Fibroblast of lung (primary cell): Measurements from ENCODE around the gene DCN. TPM values are rescaled to one million over a fixed set of nuclear protein-coding genes. Genes with fewer than 3 reads are reported as not detected.
A peak's percentile ranks its signal among the peaks of the same experiment; 100 is the strongest.

Source experiments
- DNase-seq, 2 donors: peaks; one replicate each; pipeline versions ENCODE4 v3.0.0 to v3.0.0-alpha.2; 2010; ENCODE audit warnings: low read depth in 2 of 2
- H2AFZ ChIP-seq: 2 replicates; pipeline ENCODE4 v1.5.1; 2012; ENCODE audit warnings: low read length, control low read depth, inconsistent platforms
- H3K27ac ChIP-seq: 2 replicates; pipeline ENCODE4 v1.5.1; 2011; ENCODE audit warnings: low read length, control low read depth; ENCODE audit not compliant: insufficient read depth
- H3K27me3 ChIP-seq: 2 replicates; pipeline ENCODE4 v1.5.1; 2011; ENCODE audit warnings: mild to moderate bottlenecking, low read length; ENCODE audit not compliant: control insufficient read depth, insufficient read depth
- H3K36me3 ChIP-seq: 2 replicates; pipeline ENCODE4 v1.5.1; 2011; ENCODE audit warnings: low read length; ENCODE audit not compliant: control insufficient read depth, insufficient read depth
- H3K4me1 ChIP-seq: 2 replicates; pipeline ENCODE4 v1.5.1; 2011; ENCODE audit warnings: low read length; ENCODE audit not compliant: control insufficient read depth, insufficient read depth; ENCODE audit errors: extremely low read depth
- H3K4me2 ChIP-seq: 2 replicates; pipeline ENCODE4 v1.5.1; 2011; ENCODE audit warnings: low read length, control low read depth; ENCODE audit not compliant: insufficient read depth; ENCODE audit errors: extremely low read depth
- H3K4me3 ChIP-seq, 4 experiments: fragments of 200-600 bp in 1 of 4; sonication (generic) in 1 of 4; replicated peaks in 1 of 4; 2 replicates each; pipeline ENCODE4 v1.5.1; 2011 to 2016; ENCODE audit warnings: low read length in 4 of 4, low read depth in 3 of 4, mild to moderate bottlenecking in 3 of 4, control low read depth in 2 of 4, inconsistent platforms in 1 of 4, mixed read lengths in 1 of 4; ENCODE audit not compliant: insufficient read depth in 1 of 4; ENCODE audit errors: control extremely low read depth in 1 of 4
- H3K79me2 ChIP-seq: 2 replicates; pipeline ENCODE4 v1.5.1; 2012; ENCODE audit warnings: mild to moderate bottlenecking, low read length, inconsistent platforms; ENCODE audit not compliant: control insufficient read depth, insufficient read depth
- H3K9ac ChIP-seq: 2 replicates; pipeline ENCODE4 v1.5.1; 2011; ENCODE audit warnings: mild to moderate bottlenecking, low read length, control low read depth; ENCODE audit not compliant: insufficient read depth
- H3K9me3 ChIP-seq: 2 replicates; pipeline ENCODE4 v1.5.1; 2012; ENCODE audit warnings: low read depth, low read length; ENCODE audit not compliant: control insufficient read depth, insufficient read depth
- H4K20me1 ChIP-seq: 2 replicates; pipeline ENCODE4 v1.5.1; 2011; ENCODE audit warnings: low read length; ENCODE audit not compliant: control insufficient read depth, insufficient read depth; ENCODE audit errors: extremely low read depth
- EZH2 ChIP-seq: IDR thresholded peaks from 2 replicates; pipeline ENCODE4 v1.5.1; 2012; ENCODE audit warnings: low read length, control low read depth, mild to moderate bottlenecking; ENCODE audit errors: missing control alignments
- polyA plus RNA-seq, 2 donors: library from polyadenylated mRNA; depleted of rRNA in 1 of 2; stranded (reverse) in 1 of 2; unstranded in 1 of 2; fragments of >200 nt; gene quantifications; 2 replicates each; pipeline ENCODE4 v1.2.1, GENCODE V29; 2011 to 2012; ENCODE audit warnings: missing spikeins in 1 of 2
- total RNA-seq: library from RNA; depleted of rRNA; stranded (reverse); fragments of >200 nt; gene quantifications from 2 replicates; pipeline ENCODE4 v1.2.1, GENCODE V29; 2014
- TF ChIP-seq, protein P1 (sequence below), 2 donors: IDR thresholded peaks in 1 of 2; conservative IDR thresholded peaks in 1 of 2; 1 replicate in 1 of 2; 2 replicates in 1 of 2; pipeline ENCODE4 v1.5.1; 2011 to 2012; ENCODE audit warnings: low read length in 2 of 2, control low read depth in 1 of 2, inconsistent platforms in 1 of 2, low read depth in 1 of 2, mild to moderate bottlenecking in 1 of 2

The DCN gene
- total and polyA plus RNA-seq, 2 donors (not counting 1 experiment from before 2014, with no cell fraction given) = 902 to 4,941 TPM

DNA sequence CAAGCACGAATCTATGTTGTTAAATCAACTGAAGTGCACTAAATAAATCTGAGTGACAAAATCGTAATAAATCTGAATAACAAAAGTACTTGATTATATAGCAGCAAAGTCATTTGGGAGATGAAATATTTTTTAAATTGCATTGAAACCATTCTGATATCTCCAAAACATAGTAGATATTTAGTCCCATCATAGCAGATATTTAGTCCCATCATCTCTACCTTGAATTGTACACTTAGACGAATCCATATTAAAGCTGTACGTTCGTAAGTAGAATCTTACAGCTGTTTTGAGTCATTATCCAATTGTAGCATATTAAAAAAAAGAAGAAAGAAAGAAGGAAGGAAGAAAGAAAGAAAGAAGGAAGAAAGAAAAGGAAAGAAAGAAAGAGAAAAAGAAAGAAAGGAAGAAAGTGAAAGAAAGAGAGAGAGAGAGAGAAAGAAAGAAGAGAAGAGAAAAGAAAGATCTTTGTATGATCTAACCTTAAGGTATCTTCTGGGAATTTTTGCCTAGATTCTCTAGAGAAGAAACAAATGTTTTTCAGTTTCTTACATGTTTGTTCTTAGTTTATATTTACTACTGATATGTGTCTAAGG lies 2.6 kb downstream of the DCN start:
- DNase-seq = no peak
- H3K9ac ChIP-seq = peak overlapping the region; percentile 4
- H3K4me3 ChIP-seq = peak overlapping the region; percentile 50 to 94 (median 68)
- H2AFZ ChIP-seq = no peak overlapping the region
- H3K27ac ChIP-seq = peak overlapping the region; percentile 65
- peak overlapping the region; percentile 84 for H3K4me2 ChIP-seq
- TF ChIP-seq, protein P1, sequence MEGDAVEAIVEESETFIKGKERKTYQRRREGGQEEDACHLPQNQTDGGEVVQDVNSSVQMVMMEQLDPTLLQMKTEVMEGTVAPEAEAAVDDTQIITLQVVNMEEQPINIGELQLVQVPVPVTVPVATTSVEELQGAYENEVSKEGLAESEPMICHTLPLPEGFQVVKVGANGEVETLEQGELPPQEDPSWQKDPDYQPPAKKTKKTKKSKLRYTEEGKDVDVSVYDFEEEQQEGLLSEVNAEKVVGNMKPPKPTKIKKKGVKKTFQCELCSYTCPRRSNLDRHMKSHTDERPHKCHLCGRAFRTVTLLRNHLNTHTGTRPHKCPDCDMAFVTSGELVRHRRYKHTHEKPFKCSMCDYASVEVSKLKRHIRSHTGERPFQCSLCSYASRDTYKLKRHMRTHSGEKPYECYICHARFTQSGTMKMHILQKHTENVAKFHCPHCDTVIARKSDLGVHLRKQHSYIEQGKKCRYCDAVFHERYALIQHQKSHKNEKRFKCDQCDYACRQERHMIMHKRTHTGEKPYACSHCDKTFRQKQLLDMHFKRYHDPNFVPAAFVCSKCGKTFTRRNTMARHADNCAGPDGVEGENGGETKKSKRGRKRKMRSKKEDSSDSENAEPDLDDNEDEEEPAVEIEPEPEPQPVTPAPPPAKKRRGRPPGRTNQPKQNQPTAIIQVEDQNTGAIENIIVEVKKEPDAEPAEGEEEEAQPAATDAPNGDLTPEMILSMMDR (conservative IDR thresholded peaks at IDR 0.05 in 1 of 2, IDR thresholded peaks at IDR 0.05 in 1 of 2; ENCODE audit: low read depth in 1 of 2, low read length in 2 of 2) = no peak
- TF ChIP-seq EZH2 = no peak
- H3K4me1 ChIP-seq = peaks cover 2% of the 10 kb centered on the region
- no peaks in the 10 kb centered on the region for H4K20me1 ChIP-seq
- H3K27me3 ChIP-seq = no peaks in the 10 kb centered on the region
- peaks cover 58% of the 10 kb centered on the region for H3K79me2 ChIP-seq
- H3K36me3 ChIP-seq = no peaks in the 10 kb centered on the region
- no peaks in the 10 kb centered on the region for H3K9me3 ChIP-seq

DNA sequence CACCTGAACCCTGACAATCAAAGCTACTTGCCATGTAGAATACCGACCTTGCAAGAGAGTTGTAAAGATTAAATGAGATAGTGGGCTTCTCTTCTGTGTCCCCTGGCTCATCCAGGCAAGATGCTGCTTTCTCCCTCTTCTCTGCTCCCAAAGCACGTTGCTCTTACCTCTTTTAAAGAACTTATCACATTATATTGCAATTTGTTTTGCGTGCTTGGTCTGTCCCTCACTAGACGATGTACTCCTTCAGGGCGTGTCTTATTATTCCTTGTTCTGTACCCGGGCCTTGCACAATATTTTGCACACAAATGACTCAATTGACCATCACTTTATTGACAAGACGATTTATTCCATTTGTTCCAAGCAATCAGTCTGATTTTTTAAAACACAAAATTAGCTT lies 3.3 kb downstream of the DCN start:
- Histone ChIP-seq H3K4me1 (peaks cover 4% of the 10 kb centered on the region), H4K20me1 (no peaks in the 10 kb centered on the region), H3K9ac (no peak overlapping the region), H3K4me2 (peak overlapping the region; percentile 84), H3K4me3 (peak overlapping the region; percentile 50 to 94 (median 68)), H3K27me3 (no peaks in the 10 kb centered on the region), H3K9me3 (no peaks in the 10 kb centered on the region), H2AFZ (no peak overlapping the region), H3K36me3 (no peaks in the 10 kb centered on the region), H3K79me2 (peaks cover 64% of the 10 kb centered on the region), H3K27ac (peak overlapping the region; percentile 30)
- DNase-seq = peak in 1 of 2 donors; percentile 66
- TF ChIP-seq EZH2 = no peak
- TF ChIP-seq, protein P1 (conservative IDR thresholded peaks at IDR 0.05 in 1 of 2, IDR thresholded peaks at IDR 0.05 in 1 of 2; ENCODE audit: low read depth in 1 of 2, low read length in 2 of 2) = no peak

DNA sequence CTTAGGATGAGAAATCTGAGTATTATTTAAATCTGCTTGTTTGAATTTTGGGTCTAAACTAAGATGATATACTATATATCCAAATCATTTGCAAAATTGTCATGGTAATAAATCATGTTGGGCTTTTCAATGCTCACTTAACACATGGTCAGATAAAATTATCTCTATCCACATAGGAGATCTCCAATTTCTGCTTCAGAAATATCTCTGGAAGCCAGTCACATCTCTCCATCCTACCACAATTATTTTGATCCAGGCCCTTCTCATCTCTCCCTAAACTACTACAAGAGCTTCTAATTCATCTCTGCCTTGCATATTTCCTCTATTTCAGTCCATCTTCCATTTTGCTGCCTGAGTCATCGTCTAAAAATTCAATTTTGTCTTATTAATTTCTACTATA lies 3.8 kb downstream of the DCN start:
- no peak overlapping the region for H3K9ac ChIP-seq
- no peak overlapping the region for H2AFZ ChIP-seq
- DNase-seq = peak in 1 of 2 donors; percentile 27
- peaks cover 1% of the 10 kb centered on the region for H4K20me1 ChIP-seq
- TF ChIP-seq, protein P1 (conservative IDR thresholded peaks at IDR 0.05 in 1 of 2, IDR thresholded peaks at IDR 0.05 in 1 of 2; ENCODE audit: low read depth in 1 of 2, low read length in 2 of 2) = no peak
- no peaks in the 10 kb centered on the region for H3K9me3 ChIP-seq
- no peaks in the 10 kb centered on the region for H3K36me3 ChIP-seq
- peaks cover 68% of the 10 kb centered on the region for H3K79me2 ChIP-seq
- peak overlapping the region; percentile 50 to 94 (median 68) for H3K4me3 ChIP-seq
- peak overlapping the region; percentile 84 for H3K4me2 ChIP-seq
- peak overlapping the region; percentile 30 for H3K27ac ChIP-seq
- H3K4me1 ChIP-seq = peaks cover 2% of the 10 kb centered on the region
- no peaks in the 10 kb centered on the region for H3K27me3 ChIP-seq
